Umbilical cord (tissue), 2 donors: Measurements from ENCODE around the gene NR2F6. TPM values are rescaled to one million over a fixed set of nuclear protein-coding genes. Genes with fewer than 3 reads are reported as not detected.
A peak's percentile ranks its signal among the peaks of the same experiment; 100 is the strongest.
"Not testable (repeated sequence)": the region's sequence is repeated elsewhere in the genome, so short reads cannot be mapped to it uniquely, and the experiment has no call there.

Experiments used
- DNase-seq: peaks from one replicate; pipeline ENCODE4 v3.0.0-alpha.2; 2015; ENCODE audit warnings: low spot score
- total RNA-seq: library from RNA; depleted of rRNA; stranded (reverse); fragments of >200 nt; gene quantifications from one replicate; pipeline ENCODE4 v1.2.3, GENCODE V29; 2014; ENCODE audit warnings: low replicate concordance; ENCODE audit not compliant: insufficient read depth

The NR2F6 gene
- total RNA-seq, 1 donor from 2014 or later: 20.0 TPM

- no peak for DNase-seq
Observed at GRCh38 chr19:17211547-17212446, 33.9 kb downstream of the NR2F6 start.

- no peak for DNase-seq
Observed at GRCh38 chr19:17210296-17210695, 35.4 kb downstream of the NR2F6 start.

GRCh38 chr19:17209126-17210036 lies 36.3 kb downstream of the NR2F6 start:
- no peak for DNase-seq

GRCh38 chr19:17206736-17207581 lies 38.8 kb downstream of the NR2F6 start:
- no peak for DNase-seq

- DNase-seq: peak; percentile 25
Observed at GRCh38 chr19:17205237-17206140, 40.2 kb downstream of the NR2F6 start.

GRCh38 chr19:17202713-17203112 lies 43.0 kb downstream of the NR2F6 start:
- DNase-seq: no peak

- DNase-seq: no peak
Observed at GRCh38 chr19:17202249-17202648, 43.5 kb downstream of the NR2F6 start.

- no peak for DNase-seq
Observed at GRCh38 chr19:17200408-17201079, 45.2 kb downstream of the NR2F6 start.

- DNase-seq: no peak
Observed at GRCh38 chr19:17197666-17198065, 48.1 kb downstream of the NR2F6 start.

- no peak for DNase-seq
Observed at GRCh38 chr19:17196610-17197009, 49.1 kb downstream of the NR2F6 start.

GRCh38 chr19:17195106-17195505 lies 50.6 kb downstream of the NR2F6 start:
- DNase-seq: no peak

GRCh38 chr19:17194608-17195007 lies 51.1 kb downstream of the NR2F6 start:
- DNase-seq: no peak

GRCh38 chr19:17192751-17193150 lies 53.0 kb downstream of the NR2F6 start:
- DNase-seq: no peak

GRCh38 chr19:17191736-17192135 lies 54.0 kb downstream of the NR2F6 start:
- DNase-seq: not testable (repeated sequence)

- no peak for DNase-seq
Observed at GRCh38 chr19:17185590-17185989, 60.1 kb downstream of the NR2F6 start.

- peak; percentile 10 for DNase-seq
Observed at GRCh38 chr19:17184371-17184841, 61.3 kb downstream of the NR2F6 start.

- DNase-seq: peak; percentile 66
Observed at GRCh38 chr19:17183858-17184321, 61.8 kb downstream of the NR2F6 start.

GRCh38 chr19:17183271-17183761 lies 62.4 kb downstream of the NR2F6 start:
- no peak for DNase-seq
